GM21367 (cell line): ENCODE data around the gene NDUFAF2.
"Not testable (repeated sequence)": the region's sequence is repeated elsewhere in the genome, so short reads cannot be mapped to it uniquely, and the experiment has no call there.

ENCODE experiments used
- ATAC-seq: cut with Tn5 transposase; IDR thresholded peaks from one replicate; pipeline ENCODE4 v1.9.1; 2021; ENCODE audit not compliant: unreplicated experiment

Gene NDUFAF2

DNA sequence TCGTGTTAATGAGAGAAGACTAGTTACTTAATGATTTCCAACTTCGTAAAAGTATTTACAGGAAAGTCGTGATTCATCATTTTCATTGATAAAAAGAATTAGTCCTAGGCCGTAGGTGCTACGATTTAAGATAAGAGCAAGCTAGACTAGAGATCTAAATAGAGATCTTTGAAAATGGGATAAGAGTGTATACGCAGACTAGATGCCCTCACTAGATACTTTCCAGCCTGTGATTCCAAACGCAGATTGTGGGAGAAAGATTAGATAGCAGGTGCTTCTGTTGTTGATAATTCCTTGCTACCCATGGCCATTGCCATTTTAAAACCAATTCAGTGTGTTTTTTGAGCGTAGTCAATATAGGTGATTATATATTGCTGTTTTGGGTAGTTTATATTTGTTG lies 223.9 kb downstream of the NDUFAF2 start:
- no peak for ATAC-seq

DNA sequence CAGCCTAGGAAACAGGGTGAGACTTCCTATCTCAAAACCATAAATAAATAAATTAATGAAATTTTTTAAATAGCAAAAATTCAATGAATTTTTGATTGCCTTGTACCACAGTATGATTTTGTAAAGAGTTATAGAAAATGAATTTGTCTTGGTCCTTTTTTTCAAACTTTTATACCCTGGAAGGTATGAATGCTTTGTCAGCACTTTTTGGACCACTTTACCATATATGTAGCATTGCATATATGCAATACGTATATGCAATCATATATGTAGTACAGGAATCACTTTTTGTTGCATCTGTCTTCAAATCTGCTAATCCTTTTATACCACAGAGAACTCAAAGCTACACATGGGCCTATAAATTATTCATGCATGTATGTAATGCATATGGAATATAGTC lies 226.5 kb downstream of the NDUFAF2 start:
- no peak for ATAC-seq

DNA sequence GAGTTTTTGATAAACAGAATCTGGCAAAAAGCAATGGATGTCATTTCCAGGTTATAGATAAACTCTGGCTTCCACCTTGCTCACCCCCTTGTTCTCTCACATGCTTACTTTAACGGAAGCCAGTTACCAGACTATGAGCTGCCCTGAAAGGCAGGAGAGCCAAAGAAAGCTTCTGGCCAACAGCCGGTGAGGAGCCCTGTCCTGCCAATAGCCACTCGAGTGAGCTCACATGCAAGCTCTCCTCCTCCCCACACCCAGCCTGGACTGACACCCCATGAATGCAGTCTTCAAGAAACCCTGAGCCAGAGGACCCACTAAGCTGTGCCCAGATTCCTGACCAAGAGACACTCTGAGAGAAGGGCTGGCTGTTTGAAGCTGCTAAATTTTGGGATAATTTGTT lies 231.6 kb downstream of the NDUFAF2 start:
- no peak for ATAC-seq

DNA sequence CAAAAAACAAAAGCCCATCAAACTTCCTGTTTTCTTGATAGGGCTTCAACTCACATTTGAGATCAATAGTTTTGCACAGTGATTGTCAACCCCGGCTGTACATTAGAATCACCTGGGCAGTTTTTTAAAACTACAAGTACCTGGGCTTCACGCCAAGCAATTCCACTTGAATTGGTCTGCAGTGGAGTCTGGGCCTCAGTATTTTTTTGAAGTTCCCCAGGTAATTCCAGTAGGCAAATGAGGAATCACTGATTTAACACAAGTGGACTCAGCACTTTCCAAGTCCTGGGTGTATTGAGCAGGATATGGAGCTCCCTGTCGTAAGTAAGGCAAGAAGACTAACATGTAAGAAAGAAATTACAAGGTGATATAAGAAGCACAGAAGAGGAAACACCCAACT lies 232.1 kb downstream of the NDUFAF2 start:
- no peak for ATAC-seq

DNA sequence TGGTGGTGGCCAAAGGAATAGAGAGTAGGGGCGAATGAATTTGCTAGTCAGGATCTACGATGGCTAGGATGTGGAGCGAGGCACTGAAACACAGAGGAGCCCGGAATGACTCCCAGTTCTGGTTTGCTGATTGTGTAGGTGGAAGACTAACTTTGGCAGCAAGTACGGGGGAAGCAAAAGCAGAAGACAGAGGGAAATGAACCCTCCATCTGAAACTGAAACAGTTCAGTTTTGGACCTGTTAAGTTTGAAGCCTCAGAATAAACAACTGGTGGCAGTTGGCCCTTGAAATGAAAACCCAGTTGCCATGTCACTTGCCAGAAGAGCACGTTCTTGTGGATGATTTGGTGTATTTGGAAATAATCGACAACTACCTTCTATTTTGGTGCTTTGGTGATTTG lies 232.7 kb downstream of the NDUFAF2 start:
- no peak for ATAC-seq

DNA sequence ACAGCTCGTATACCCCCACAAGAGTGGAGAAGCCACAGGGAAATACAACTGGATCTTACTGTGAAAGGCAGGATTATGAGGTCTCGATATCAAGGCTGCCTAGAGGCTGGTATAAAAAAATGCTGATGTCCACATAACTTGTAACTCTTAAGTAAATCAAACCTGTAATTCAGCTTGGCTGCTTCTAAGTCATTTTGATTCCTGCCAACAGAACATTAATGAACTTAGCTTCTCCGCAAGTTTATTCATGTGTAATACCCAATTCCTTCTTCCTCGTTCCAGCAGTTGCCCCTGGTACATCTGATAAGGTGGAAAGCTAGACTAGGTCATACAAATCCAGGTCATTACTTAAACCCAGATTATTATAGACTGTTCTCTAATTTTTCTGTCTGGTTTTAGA lies 233.7 kb downstream of the NDUFAF2 start:
- no peak for ATAC-seq

DNA sequence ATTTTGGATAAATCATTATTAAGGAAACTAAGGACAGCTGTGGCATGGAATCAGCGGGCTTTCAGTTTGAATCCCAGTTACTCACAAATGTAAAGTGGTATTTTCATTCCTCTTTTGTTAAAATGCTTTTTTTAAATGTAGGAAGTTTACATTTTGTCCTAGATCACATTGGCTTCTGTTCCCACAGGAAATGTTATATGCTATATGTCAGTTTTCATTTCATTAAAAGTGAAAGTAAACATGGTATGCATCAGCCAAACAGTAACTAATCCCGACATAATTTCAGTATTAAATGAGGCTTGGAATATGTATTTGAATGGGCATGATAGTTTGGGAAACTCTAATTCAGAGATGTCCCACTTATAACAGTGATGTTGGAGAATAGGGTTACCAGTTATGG lies 235.9 kb downstream of the NDUFAF2 start:
- no peak for ATAC-seq

DNA sequence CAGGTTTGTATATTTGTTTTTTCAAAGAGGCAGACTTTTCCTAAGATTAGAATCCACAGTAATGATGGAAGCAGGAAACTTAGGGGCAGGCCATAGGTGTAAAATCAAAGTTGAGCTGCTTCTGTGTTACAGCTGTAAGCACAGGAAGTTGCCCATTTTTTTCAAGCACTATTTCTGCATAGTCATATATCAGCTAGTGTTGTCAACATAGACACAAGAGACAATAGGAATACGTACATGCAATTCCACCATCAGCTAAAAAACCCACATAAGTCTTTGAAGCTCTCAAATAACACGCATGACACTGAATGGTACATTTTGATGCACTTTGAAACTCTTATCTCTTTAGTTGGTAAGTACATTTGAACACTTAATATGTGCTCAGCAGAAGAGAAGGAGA lies 237.4 kb downstream of the NDUFAF2 start:
- no peak for ATAC-seq

DNA sequence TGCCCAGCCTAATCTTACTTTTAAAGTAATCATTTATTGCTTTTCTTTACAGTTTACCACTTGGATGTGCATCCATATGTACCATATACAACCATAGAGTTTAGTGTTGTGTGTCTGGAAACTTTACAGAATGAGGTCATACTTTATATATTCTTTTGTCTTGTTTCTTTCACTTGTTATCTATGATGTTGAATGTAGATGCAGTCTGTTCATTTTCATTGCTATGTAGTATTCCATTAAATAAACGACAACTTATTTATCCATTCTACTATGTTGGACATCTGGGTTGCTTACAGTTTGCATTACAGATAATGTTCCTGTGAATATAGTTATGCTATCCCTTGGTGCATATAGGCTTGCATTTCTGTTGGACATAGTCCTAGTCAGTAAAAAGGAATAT lies 238.5 kb downstream of the NDUFAF2 start:
- no peak for ATAC-seq

DNA sequence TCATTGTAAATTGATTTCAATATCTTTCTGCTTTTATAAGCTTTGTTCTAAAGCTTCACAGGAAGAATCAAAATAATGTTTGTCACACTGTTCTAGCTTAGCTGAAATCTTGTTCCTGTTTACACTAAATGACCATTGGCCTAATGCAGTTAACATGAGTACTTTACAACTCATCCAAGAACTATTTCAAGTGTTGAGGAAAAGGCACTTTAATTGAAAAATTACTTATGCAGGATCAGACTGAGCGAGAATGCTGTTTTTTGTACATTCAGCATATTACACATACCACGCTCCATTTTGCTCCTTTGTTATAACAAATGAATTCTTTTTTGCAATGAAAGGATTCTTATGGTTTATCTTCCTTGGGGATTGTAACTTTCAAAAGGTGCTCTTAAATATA lies 239.7 kb downstream of the NDUFAF2 start:
- ATAC-seq: no peak

DNA sequence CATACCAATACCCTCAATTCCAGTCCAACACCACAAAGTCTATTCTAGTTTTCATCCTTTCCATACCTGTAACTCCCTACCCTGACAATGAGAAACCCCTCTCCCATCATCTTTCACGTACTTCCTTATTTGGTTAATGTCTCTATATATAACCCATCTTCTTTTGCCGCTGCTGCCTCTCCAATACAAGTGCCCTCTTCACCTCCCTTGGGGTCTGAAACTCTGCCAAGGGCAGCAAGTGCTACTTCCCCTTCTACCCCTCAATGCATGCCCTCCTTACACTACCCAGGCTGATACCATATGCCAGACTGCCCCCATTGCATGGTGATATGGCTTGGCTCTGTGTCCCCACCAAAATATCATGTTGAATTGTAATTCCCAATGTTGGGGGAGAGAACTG lies 241.6 kb downstream of the NDUFAF2 start:
- no peak for ATAC-seq

DNA sequence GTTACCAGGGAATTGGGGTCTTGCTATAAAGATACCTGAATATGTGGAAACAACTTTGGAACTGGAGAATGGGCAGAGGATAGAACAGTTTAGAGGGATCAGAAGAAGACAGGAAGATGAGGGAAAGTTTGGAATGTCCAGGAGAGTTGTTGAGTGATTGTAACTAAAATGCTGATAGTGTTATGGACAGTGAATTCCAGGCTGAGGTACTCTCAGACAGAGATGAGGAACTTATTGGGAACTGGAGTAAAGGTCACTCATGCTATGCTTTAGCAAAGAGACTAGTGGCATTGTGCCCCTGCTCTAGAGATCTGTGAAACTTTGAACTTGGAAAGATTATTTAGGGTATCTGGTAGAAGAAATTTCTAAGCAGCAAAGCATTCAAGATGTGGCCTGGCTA lies 242.3 kb downstream of the NDUFAF2 start:
- not testable (repeated sequence) for ATAC-seq

DNA sequence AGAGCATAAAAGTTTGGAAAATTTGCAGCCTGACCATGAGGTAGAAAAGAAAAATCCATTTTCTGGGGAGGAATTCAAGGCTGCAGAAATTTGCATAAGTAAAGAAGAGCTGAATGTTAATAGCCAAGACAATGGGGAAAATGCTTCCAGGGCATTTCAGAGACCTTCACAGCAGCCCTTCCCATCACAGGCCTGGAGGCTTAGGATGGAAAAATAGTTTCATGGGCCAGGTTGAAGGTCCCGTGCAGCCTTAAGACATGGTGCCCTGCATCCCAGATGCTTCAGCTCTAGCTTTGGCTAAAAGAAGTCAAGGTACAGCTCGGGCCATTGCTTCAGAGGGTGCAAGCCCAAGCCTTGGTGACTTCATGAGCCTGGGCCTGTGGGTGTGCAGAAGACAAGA lies 242.8 kb downstream of the NDUFAF2 start:
- not testable (repeated sequence) for ATAC-seq

DNA sequence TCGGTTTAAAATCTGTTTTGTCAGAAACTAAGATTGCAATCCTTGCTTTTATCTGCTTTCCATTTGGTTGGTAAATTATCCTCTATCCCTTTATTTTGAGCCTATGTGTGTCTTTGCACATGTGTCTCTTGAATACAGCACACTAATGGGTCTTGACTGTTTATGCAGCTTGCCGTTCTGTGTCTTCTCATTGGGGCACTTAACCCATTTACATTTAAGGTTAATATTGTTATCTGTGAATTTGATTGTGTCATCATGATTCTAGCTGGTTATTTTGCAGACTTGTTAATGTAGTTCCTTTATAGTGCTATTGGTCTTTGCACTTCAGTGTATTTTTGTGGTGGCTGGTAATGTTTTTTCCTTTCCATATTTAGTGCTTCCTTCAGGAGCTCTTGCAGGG lies 253.6 kb downstream of the NDUFAF2 start:
- no peak for ATAC-seq

DNA sequence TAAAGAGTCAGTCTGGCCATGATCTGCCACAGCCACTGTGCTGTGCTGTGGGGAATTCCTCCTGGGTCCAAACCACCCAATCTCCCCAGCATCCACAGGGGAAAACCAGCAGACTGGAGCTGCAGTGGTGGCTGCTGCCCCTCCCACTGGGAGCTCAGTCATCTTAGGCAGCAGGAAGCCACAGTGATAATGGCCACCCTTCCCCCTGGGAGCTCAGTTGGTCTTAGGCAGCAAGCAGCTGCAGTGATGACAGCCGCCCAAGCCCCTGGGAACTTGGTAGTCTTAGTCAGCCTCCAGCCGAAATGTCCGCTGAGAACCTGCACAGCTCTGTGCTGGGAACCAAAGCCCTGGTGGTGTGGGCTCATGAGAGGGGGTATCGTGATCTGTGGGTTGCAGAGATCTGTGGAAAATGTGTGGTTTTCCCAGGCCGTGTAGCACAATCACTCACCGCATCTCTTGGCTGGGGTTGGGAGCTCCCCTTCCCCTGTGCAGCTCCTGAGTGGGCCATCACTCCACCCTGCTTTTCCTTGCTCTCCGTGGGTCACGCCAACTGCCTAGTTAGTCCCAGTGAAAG lies 255.7 kb downstream of the NDUFAF2 start:
- ATAC-seq: no peak

DNA sequence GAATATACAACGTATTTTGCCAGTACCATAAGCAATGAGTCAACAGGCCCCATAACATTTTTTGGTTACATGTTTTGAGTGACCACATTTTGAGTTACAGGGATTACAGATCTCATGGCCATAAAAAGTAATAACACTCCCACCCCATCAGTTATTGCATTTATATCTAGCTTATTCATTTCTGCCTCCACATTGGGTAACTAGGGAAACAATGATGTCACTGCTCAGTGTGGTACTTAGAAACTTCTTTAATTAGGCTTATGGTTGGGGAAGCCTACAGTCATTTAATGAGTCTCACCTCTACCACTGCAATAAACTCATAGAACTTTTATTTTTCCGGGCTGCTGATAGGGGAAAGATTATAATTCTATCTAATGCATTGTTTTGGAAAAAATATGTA lies 257.2 kb downstream of the NDUFAF2 start:
- no peak for ATAC-seq
